HepG2 (cell line): ENCODE data around the gene PIEZO1. TPM values are rescaled to one million over a fixed set of nuclear protein-coding genes. Genes with fewer than 3 reads are reported as not detected.

Experiments used
- CEBPB ChIP-seq: IDR thresholded peaks from 2 replicates; pipeline ENCODE4 v1.6.1; 2011; ENCODE audit warnings: low read depth, low read length, improper control_type of control experiment, borderline replicate concordance
- GLI4 ChIP-seq: sonication (generic); formaldehyde crosslinking; IDR thresholded peaks from 2 replicates; pipeline ENCODE4 v1.5.1; 2020; ENCODE audit warnings: missing genetic modification reagents, mild to moderate bottlenecking, moderate library complexity, borderline replicate concordance
- MTF1 ChIP-seq: sonication (generic); formaldehyde crosslinking; IDR thresholded peaks from 2 replicates; pipeline ENCODE4 v1.5.0; 2020; ENCODE audit warnings: missing genetic modification reagents
- NFYB ChIP-seq: sonication (generic); formaldehyde crosslinking; IDR thresholded peaks from 2 replicates; pipeline ENCODE4 v1.4.0; 2020; ENCODE audit warnings: missing genetic modification reagents
- SIX1 ChIP-seq: sonication (generic); formaldehyde crosslinking; IDR thresholded peaks from 2 replicates; pipeline ENCODE4 v1.4.0; 2020; ENCODE audit warnings: missing genetic modification reagents, borderline replicate concordance
- SMYD3 ChIP-seq: sonication (generic); formaldehyde crosslinking; IDR thresholded peaks from 2 replicates; pipeline ENCODE4 v1.8.1; 2023; ENCODE audit warnings: mild to moderate bottlenecking, missing genetic modification reagents
- ZIK1 ChIP-seq: sonication (generic); formaldehyde crosslinking; IDR thresholded peaks from 2 replicates; pipeline ENCODE4 v1.5.0; 2020; ENCODE audit warnings: mild to moderate bottlenecking, low read depth, missing genetic modification reagents, borderline replicate concordance
- ZNF17 ChIP-seq: sonication (generic); formaldehyde crosslinking; IDR thresholded peaks from 2 replicates; pipeline ENCODE4 v1.5.0; 2020; ENCODE audit warnings: mild to moderate bottlenecking, missing genetic modification reagents
- ZNF724P ChIP-seq: sonication (generic); formaldehyde crosslinking; IDR thresholded peaks from 2 replicates; pipeline ENCODE4 v1.8.0; 2022; ENCODE audit warnings: missing genetic modification reagents, borderline replicate concordance
- polyA plus RNA-seq, 8 experiments: library from polyadenylated mRNA; depleted of rRNA in 3 of 8; stranded (reverse) in 7 of 8; unstranded in 1 of 8; fragments of >200 nt; fragmentation: Illumina TruSeq in 4 of 8; extraction: Trizol in 4 of 8; gene quantifications; 2 replicates each; pipeline versions ENCODE4 v1.2.1 to v1.2.3, GENCODE V29; 2011 to 2016; ENCODE audit warnings: low read depth in 4 of 8, missing spikeins in 1 of 8, mixed read lengths in 1 of 8; ENCODE audit not compliant: insufficient read depth in 1 of 8
- total RNA-seq, 5 experiments: library from RNA; depleted of rRNA; stranded (reverse); fragments of >200 nt; fragmentation: Illumina TruSeq; extraction: Trizol; gene quantifications; 2 replicates each; pipeline ENCODE4 v1.2.3, GENCODE V29; 2016; ENCODE audit warnings: low read depth in 1 of 5
- TF ChIP-seq, protein P1 (sequence below): sonication (generic); formaldehyde crosslinking; IDR thresholded peaks from 2 replicates; pipeline ENCODE4 v1.4.0; 2020; ENCODE audit warnings: mild to moderate bottlenecking, missing genetic modification reagents
- TF ChIP-seq, protein P2 (sequence below): sonication (generic); formaldehyde crosslinking; IDR thresholded peaks from 2 replicates; pipeline ENCODE4 v1.4.0; 2020; ENCODE audit warnings: low read depth, mild to moderate bottlenecking, missing genetic modification reagents
- TF ChIP-seq, protein P3 (sequence below): sonication (generic); formaldehyde crosslinking; IDR thresholded peaks from 2 replicates; pipeline ENCODE4 v1.5.0; 2020; ENCODE audit warnings: mild to moderate bottlenecking, missing genetic modification reagents, borderline replicate concordance
- TF ChIP-seq, protein P4 (sequence below): sonication (generic); formaldehyde crosslinking; IDR thresholded peaks from 2 replicates; pipeline ENCODE4 v1.4.0; 2020; ENCODE audit warnings: missing genetic modification reagents, borderline replicate concordance
- TF ChIP-seq, protein P5 (sequence below): sonication (generic); formaldehyde crosslinking; IDR thresholded peaks from 2 replicates; pipeline ENCODE4 v1.4.0; 2020; ENCODE audit warnings: missing genetic modification reagents, mild to moderate bottlenecking, borderline replicate concordance

The PIEZO1 gene
- total and polyA plus RNA-seq, 2 of the 13 experiments (the other 11 are each of a cell fraction or from before 2014, with no cell fraction given): 67.9 to 85.0 TPM

DNA sequence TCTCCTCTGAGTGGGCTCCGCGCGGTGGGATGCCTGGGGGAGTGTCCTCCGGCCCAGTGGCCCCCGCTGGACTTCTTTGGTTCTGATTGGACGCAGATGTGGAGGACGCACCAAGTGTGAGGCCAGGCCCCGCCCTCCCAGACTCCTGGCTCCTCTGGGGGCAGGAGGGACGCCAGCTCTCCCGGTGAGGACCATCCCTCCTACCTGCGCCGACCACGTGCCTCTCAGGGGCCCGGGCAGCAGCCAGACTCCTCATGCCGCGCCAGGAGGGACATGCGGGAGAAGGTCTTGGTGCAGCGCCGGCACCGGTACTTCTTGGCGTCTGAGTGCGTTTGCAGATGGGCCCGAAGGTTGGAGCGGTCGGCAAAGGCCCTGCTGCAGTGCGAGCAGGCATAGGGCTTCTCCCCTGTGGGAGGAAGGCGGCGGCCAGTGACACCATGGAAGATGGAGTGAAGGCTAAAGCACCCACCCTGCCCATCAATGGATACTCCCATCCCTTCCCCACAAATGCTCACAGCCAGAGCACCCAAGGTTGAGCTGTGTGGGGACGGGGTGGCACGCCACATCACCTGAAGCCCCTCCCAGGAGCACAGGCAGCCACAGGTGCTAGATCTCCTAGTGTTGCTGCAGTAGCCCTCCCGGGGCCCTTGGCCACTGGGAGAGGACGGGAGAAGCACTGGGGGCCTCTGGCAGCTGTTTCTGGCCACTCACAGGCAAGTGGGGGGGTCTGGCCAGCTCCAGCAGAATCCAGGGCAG lies 106.6 kb downstream of the PIEZO1 start (continued):
- TF ChIP-seq, protein P1, sequence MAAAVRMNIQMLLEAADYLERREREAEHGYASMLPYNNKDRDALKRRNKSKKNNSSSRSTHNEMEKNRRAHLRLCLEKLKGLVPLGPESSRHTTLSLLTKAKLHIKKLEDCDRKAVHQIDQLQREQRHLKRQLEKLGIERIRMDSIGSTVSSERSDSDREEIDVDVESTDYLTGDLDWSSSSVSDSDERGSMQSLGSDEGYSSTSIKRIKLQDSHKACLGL (CRISPR knock-in tag): 0 out of 2 replicates have a peak, but pooled peaks have one; percentile 28
- TF ChIP-seq ZNF17 (CRISPR knock-in tag): no peak
- TF ChIP-seq SIX1 (CRISPR knock-in tag): no peak
- TF ChIP-seq GLI4 (CRISPR knock-in tag): no peak
- TF ChIP-seq, protein P2, sequence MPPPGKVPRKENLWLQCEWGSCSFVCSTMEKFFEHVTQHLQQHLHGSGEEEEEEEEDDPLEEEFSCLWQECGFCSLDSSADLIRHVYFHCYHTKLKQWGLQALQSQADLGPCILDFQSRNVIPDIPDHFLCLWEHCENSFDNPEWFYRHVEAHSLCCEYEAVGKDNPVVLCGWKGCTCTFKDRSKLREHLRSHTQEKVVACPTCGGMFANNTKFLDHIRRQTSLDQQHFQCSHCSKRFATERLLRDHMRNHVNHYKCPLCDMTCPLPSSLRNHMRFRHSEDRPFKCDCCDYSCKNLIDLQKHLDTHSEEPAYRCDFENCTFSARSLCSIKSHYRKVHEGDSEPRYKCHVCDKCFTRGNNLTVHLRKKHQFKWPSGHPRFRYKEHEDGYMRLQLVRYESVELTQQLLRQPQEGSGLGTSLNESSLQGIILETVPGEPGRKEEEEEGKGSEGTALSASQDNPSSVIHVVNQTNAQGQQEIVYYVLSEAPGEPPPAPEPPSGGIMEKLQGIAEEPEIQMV (CRISPR knock-in tag): no peak
- TF ChIP-seq CEBPB: no peak
- TF ChIP-seq, protein P3, sequence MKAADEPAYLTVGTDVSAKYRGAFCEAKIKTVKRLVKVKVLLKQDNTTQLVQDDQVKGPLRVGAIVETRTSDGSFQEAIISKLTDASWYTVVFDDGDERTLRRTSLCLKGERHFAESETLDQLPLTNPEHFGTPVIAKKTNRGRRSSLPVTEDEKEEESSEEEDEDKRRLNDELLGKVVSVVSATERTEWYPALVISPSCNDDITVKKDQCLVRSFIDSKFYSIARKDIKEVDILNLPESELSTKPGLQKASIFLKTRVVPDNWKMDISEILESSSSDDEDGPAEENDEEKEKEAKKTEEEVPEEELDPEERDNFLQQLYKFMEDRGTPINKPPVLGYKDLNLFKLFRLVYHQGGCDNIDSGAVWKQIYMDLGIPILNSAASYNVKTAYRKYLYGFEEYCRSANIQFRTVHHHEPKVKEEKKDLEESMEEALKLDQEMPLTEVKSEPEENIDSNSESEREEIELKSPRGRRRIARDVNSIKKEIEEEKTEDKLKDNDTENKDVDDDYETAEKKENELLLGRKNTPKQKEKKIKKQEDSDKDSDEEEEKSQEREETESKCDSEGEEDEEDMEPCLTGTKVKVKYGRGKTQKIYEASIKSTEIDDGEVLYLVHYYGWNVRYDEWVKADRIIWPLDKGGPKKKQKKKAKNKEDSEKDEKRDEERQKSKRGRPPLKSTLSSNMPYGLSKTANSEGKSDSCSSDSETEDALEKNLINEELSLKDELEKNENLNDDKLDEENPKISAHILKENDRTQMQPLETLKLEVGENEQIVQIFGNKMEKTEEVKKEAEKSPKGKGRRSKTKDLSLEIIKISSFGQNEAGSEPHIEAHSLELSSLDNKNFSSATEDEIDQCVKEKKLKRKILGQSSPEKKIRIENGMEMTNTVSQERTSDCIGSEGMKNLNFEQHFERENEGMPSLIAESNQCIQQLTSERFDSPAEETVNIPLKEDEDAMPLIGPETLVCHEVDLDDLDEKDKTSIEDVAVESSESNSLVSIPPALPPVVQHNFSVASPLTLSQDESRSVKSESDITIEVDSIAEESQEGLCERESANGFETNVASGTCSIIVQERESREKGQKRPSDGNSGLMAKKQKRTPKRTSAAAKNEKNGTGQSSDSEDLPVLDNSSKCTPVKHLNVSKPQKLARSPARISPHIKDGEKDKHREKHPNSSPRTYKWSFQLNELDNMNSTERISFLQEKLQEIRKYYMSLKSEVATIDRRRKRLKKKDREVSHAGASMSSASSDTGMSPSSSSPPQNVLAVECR (CRISPR knock-in tag): 0 out of 2 replicates have a peak, but pooled peaks have one; percentile 24
- no peak for TF ChIP-seq MTF1 (CRISPR knock-in tag)
- TF ChIP-seq NFYB (CRISPR knock-in tag): no peak
- TF ChIP-seq, protein P4, sequence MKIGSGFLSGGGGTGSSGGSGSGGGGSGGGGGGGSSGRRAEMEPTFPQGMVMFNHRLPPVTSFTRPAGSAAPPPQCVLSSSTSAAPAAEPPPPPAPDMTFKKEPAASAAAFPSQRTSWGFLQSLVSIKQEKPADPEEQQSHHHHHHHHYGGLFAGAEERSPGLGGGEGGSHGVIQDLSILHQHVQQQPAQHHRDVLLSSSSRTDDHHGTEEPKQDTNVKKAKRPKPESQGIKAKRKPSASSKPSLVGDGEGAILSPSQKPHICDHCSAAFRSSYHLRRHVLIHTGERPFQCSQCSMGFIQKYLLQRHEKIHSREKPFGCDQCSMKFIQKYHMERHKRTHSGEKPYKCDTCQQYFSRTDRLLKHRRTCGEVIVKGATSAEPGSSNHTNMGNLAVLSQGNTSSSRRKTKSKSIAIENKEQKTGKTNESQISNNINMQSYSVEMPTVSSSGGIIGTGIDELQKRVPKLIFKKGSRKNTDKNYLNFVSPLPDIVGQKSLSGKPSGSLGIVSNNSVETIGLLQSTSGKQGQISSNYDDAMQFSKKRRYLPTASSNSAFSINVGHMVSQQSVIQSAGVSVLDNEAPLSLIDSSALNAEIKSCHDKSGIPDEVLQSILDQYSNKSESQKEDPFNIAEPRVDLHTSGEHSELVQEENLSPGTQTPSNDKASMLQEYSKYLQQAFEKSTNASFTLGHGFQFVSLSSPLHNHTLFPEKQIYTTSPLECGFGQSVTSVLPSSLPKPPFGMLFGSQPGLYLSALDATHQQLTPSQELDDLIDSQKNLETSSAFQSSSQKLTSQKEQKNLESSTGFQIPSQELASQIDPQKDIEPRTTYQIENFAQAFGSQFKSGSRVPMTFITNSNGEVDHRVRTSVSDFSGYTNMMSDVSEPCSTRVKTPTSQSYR (CRISPR knock-in tag): no peak
- no peak for TF ChIP-seq ZNF724P (CRISPR knock-in tag)
- no peak for TF ChIP-seq SMYD3 (CRISPR knock-in tag)
- TF ChIP-seq ZIK1: no peak
- TF ChIP-seq, protein P5, sequence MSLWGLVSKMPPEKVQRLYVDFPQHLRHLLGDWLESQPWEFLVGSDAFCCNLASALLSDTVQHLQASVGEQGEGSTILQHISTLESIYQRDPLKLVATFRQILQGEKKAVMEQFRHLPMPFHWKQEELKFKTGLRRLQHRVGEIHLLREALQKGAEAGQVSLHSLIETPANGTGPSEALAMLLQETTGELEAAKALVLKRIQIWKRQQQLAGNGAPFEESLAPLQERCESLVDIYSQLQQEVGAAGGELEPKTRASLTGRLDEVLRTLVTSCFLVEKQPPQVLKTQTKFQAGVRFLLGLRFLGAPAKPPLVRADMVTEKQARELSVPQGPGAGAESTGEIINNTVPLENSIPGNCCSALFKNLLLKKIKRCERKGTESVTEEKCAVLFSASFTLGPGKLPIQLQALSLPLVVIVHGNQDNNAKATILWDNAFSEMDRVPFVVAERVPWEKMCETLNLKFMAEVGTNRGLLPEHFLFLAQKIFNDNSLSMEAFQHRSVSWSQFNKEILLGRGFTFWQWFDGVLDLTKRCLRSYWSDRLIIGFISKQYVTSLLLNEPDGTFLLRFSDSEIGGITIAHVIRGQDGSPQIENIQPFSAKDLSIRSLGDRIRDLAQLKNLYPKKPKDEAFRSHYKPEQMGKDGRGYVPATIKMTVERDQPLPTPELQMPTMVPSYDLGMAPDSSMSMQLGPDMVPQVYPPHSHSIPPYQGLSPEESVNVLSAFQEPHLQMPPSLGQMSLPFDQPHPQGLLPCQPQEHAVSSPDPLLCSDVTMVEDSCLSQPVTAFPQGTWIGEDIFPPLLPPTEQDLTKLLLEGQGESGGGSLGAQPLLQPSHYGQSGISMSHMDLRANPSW (CRISPR knock-in tag): no peak
